IMR-90 (cell line): Measurements from ENCODE around the gene GABPB1. TPM values are rescaled to one million over a fixed set of nuclear protein-coding genes. Genes with fewer than 3 reads are reported as not detected.

Source experiments
- ATAC-seq: fragments of 200-7000 bp; cut with Tn5 transposase; 2 replicates; pipeline ENCODE4 v1.9.1; 2020; ENCODE audit warnings: low read depth, mild to moderate bottlenecking, moderate library complexity
- BruUV-seq: library from RNA; stranded (reverse); fragments of 400-500 nt; replicated peaks from 2 replicates; lab custom pipeline; 2021; lab: Mats Ljungman, UMichigan
- CTCF ChIA-PET: fragments of 300-600 bp; formaldehyde crosslinking; extraction: SDS; loops from one replicate; lab custom pipeline; 2021; ENCODE audit warnings: antibody characterized with exemption; lab: Yijun Ruan, JAX
- POLR2A ChIA-PET: fragments of 300-600 bp; sonication (Branson Sonifier 250); formaldehyde crosslinking; loops from one replicate; lab custom pipeline; 2022; ENCODE audit warnings: antibody characterized with exemption; ENCODE audit not compliant: unreplicated experiment; lab: Charles Lee
- DNase-seq: peaks from one replicate; pipeline ENCODE4 v3.0.0; 2013
- H2AFZ ChIP-seq: replicated peaks from 2 replicates; pipeline ENCODE3; 2013; ENCODE audit warnings: low read length, mild to moderate bottlenecking; ENCODE audit not compliant: poor library complexity
- H2AK5ac ChIP-seq: 2 replicates; pipeline ENCODE4 v1.6.1; 2013; ENCODE audit warnings: low read depth, low read length, inconsistent platforms
- H2AK9ac ChIP-seq: replicated peaks from 2 replicates; pipeline ENCODE3; 2013; ENCODE audit warnings: mild to moderate bottlenecking, low read depth, low read length, moderate library complexity; ENCODE audit not compliant: poor library complexity
- H2BK120ac ChIP-seq: 2 replicates; pipeline ENCODE4 v1.6.1; 2013; ENCODE audit warnings: low read depth, low read length, inconsistent platforms
- H2BK15ac ChIP-seq: 3 replicates; pipeline ENCODE4 v1.6.1; 2013; ENCODE audit warnings: low read depth, low read length, inconsistent platforms
- H2BK20ac ChIP-seq: 2 replicates; pipeline ENCODE4 v1.6.1; 2013; ENCODE audit warnings: low read depth, mild to moderate bottlenecking, inconsistent platforms, low read length, moderate library complexity
- H2BK5ac ChIP-seq: 2 replicates; pipeline ENCODE4 v1.6.1; 2013; ENCODE audit warnings: mild to moderate bottlenecking, low read depth, low read length, inconsistent platforms; ENCODE audit not compliant: poor library complexity, severe bottlenecking
- H3K14ac ChIP-seq: replicated peaks from 2 replicates; pipeline ENCODE4 v1.6.1; 2013; ENCODE audit warnings: low read depth, low read length, inconsistent platforms
- H3K18ac ChIP-seq: 2 replicates; pipeline ENCODE4 v1.6.1; 2013; ENCODE audit warnings: low read depth, low read length, control low read depth
- H3K23ac ChIP-seq: 2 replicates; pipeline ENCODE4 v1.6.1; 2013; ENCODE audit warnings: low read depth, low read length, inconsistent platforms
- H3K27ac ChIP-seq: 2 replicates; pipeline ENCODE4 v1.5.1; 2013; ENCODE audit warnings: mild to moderate bottlenecking, control low read depth, low read length; ENCODE audit not compliant: insufficient read depth
- H3K27me3 ChIP-seq: 2 replicates; pipeline ENCODE4 v1.6.1; 2013; ENCODE audit warnings: low read length; ENCODE audit not compliant: control insufficient read depth, insufficient read depth
- H3K36me3 ChIP-seq: 2 replicates; pipeline ENCODE4 v1.6.1; 2013; ENCODE audit warnings: low read length, mixed read lengths; ENCODE audit not compliant: control insufficient read depth, insufficient read depth
- H3K4ac ChIP-seq: 2 replicates; pipeline ENCODE4 v1.6.1; 2013; ENCODE audit warnings: low read depth, low read length, inconsistent platforms
- H3K4me1 ChIP-seq: 2 replicates; pipeline ENCODE4 v1.6.1; 2013; ENCODE audit warnings: low read length, mixed read lengths; ENCODE audit not compliant: control insufficient read depth, insufficient read depth
- H3K4me2 ChIP-seq: 2 replicates; pipeline ENCODE4 v1.6.1; 2013; ENCODE audit warnings: low read depth, mild to moderate bottlenecking, control low read depth, low read length, moderate library complexity
- H3K4me3 ChIP-seq: 2 replicates; pipeline ENCODE4 v1.5.1; 2013; ENCODE audit warnings: low read depth, mild to moderate bottlenecking, control low read depth, low read length, moderate library complexity; ENCODE audit not compliant: insufficient read depth
- H3K56ac ChIP-seq: 2 replicates; pipeline ENCODE4 v1.6.1; 2013; ENCODE audit warnings: low read length, inconsistent platforms; ENCODE audit not compliant: insufficient read depth; ENCODE audit errors: extremely low read depth
- H3K79me1 ChIP-seq, 2 experiments: 2 replicates each; pipeline ENCODE4 v1.6.1; 2013; ENCODE audit warnings: low read length in 2 of 2, inconsistent platforms in 1 of 2, low read depth in 1 of 2
- H3K9ac ChIP-seq: 2 replicates; pipeline ENCODE4 v1.6.1; 2013; ENCODE audit warnings: low read depth, low read length, control low read depth
- H3K9me1 ChIP-seq: 2 replicates; pipeline ENCODE4 v1.6.1; 2013; ENCODE audit warnings: low read length, inconsistent platforms; ENCODE audit not compliant: insufficient read depth
- H3K9me3 ChIP-seq: 2 replicates; pipeline ENCODE4 v1.6.1; 2013; ENCODE audit warnings: low read length; ENCODE audit not compliant: control insufficient read depth, insufficient read depth
- H4K20me1 ChIP-seq: 2 replicates; pipeline ENCODE4 v1.6.1; 2013; ENCODE audit warnings: low read length, inconsistent platforms; ENCODE audit not compliant: insufficient read depth
- H4K5ac ChIP-seq: 2 replicates; pipeline ENCODE4 v1.6.1; 2013; ENCODE audit warnings: mild to moderate bottlenecking, low read depth, low read length, control low read depth
- H4K8ac ChIP-seq, 2 experiments: 2 replicates each; pipeline ENCODE4 v1.6.1; 2013; ENCODE audit warnings: low read depth in 2 of 2, low read length in 2 of 2, control low read depth in 1 of 2, inconsistent platforms in 1 of 2
- H4K91ac ChIP-seq: 2 replicates; pipeline ENCODE4 v1.6.1; 2013; ENCODE audit warnings: low read depth, low read length, inconsistent platforms; ENCODE audit not compliant: insufficient read depth
- BHLHE40 ChIP-seq: fragments of 150-350 bp; IDR thresholded peaks from 2 replicates; pipeline ENCODE4 v1.6.1; 2016; ENCODE audit warnings: mild to moderate bottlenecking, low read depth, low read length
- CEBPB ChIP-seq: IDR thresholded peaks from 2 replicates; pipeline ENCODE4 v1.6.1; 2012; ENCODE audit warnings: low read depth, low read length, improper control_type of control experiment
- CHD1 ChIP-seq: IDR thresholded peaks from 2 replicates; pipeline ENCODE4 v1.6.1; 2012; ENCODE audit warnings: low read depth, low read length, improper control_type of control experiment
- CTCF ChIP-seq: conservative IDR thresholded peaks from 2 replicates; pipeline ENCODE4 v1.5.1; 2012; ENCODE audit warnings: mild to moderate bottlenecking, low read depth, low read length, improper control_type of control experiment
- ELK1 ChIP-seq: fragments of 150-350 bp; IDR thresholded peaks from 2 replicates; pipeline ENCODE4 v1.6.1; 2016; ENCODE audit warnings: low read depth, mild to moderate bottlenecking, low read length, moderate library complexity, borderline replicate concordance
- FOS ChIP-seq: fragments of 150-350 bp; IDR thresholded peaks from 2 replicates; pipeline ENCODE4 v1.6.1; 2016; ENCODE audit warnings: low read depth, low read length
- MAFK ChIP-seq: IDR thresholded peaks from 2 replicates; pipeline ENCODE4 v1.6.1; 2012; ENCODE audit warnings: low read depth, low read length, improper control_type of control experiment
- MAZ ChIP-seq: IDR thresholded peaks from 2 replicates; pipeline ENCODE4 v1.6.1; 2012; ENCODE audit warnings: low read depth, mild to moderate bottlenecking, low read length, improper control_type of control experiment, moderate library complexity, borderline replicate concordance
- MXI1 ChIP-seq: IDR thresholded peaks from 2 replicates; pipeline ENCODE4 v1.6.1; 2012; ENCODE audit warnings: low read depth, mild to moderate bottlenecking, low read length, moderate library complexity, borderline replicate concordance
- NFE2L2 ChIP-seq: fragments of 150-350 bp; IDR thresholded peaks from 2 replicates; pipeline ENCODE4 v1.6.1; 2016; ENCODE audit warnings: low read depth, mild to moderate bottlenecking, low read length
- POLR2A ChIP-seq: IDR thresholded peaks from 2 replicates; pipeline ENCODE4 v1.6.1; 2012; ENCODE audit warnings: mild to moderate bottlenecking, low read depth, low read length
- RAD21 ChIP-seq: IDR thresholded peaks from 2 replicates; pipeline ENCODE4 v1.6.1; 2012; ENCODE audit warnings: low read length, improper control_type of control experiment
- RCOR1 ChIP-seq: IDR thresholded peaks from 2 replicates; pipeline ENCODE4 v1.6.1; 2012; ENCODE audit warnings: mild to moderate bottlenecking, low read length, improper control_type of control experiment; ENCODE audit not compliant: insufficient replicate concordance
- RFX5 ChIP-seq: IDR thresholded peaks from 2 replicates; pipeline ENCODE4 v1.8.0; 2012; ENCODE audit warnings: low read depth, mild to moderate bottlenecking, low read length, moderate library complexity
- SMC3 ChIP-seq: fragments of 150-350 bp; IDR thresholded peaks from 2 replicates; pipeline ENCODE4 v1.6.1; 2016; ENCODE audit warnings: low read depth, mild to moderate bottlenecking, antibody characterized with exemption, low read length, moderate library complexity
- USF2 ChIP-seq: fragments of 150-350 bp; IDR thresholded peaks from 2 replicates; pipeline ENCODE4 v1.6.1; 2017; ENCODE audit warnings: mild to moderate bottlenecking, antibody characterized with exemption, low read length, low read depth
- WGBS, 2 experiments: methylation state at CpG; one replicate each; pipeline versions ENCODE4 v1.1.5 to v1.1.7; 2013; ENCODE audit warnings: missing lambda C conversion rate in 2 of 2; ENCODE audit not compliant: insufficient read length in 1 of 2; ENCODE audit errors: extremely low coverage in 2 of 2; 5-methylcytosine and 5-hydroxymethylcytosine counted together
- dilution Hi-C: fragments of 300-500 bp; cut with HindIII; formaldehyde crosslinking; loops from one replicate; pipeline ENCODE4 v1.14.3; 2018; ENCODE audit warnings: low sequenced_read_pairs; ENCODE audit not compliant: unreplicated experiment
- in situ Hi-C: fragments of 300-500 bp; cut with MboI; formaldehyde crosslinking; loops from 3 replicates; pipeline ENCODE4 v1.14.3; 2019; ENCODE audit warnings: low sequenced_read_pairs, inconsistent platforms, mixed read lengths
- intact Hi-C: fragments of 100-400 bp; cut with micrococcal nuclease; formaldehyde crosslinking; loops from 2 replicates; pipeline ENCODE4 v1.10.0; 2022
- polyA plus RNA-seq, 3 experiments: library from polyadenylated mRNA; depleted of rRNA; stranded (reverse); fragments of >200 nt; gene quantifications; 2 replicates each; pipeline ENCODE4 v1.2.3, GENCODE V29; 2012; ENCODE audit warnings: low replicate concordance in 1 of 3
- total RNA-seq: library from RNA; depleted of rRNA; stranded (reverse); fragments of >200 nt; gene quantifications from 2 replicates; pipeline ENCODE4 v1.2.3, GENCODE V29; 2012

GABPB1 gene
- total and polyA plus RNA-seq, 2 of the 4 experiments (the other 2 are of a cell fraction) = 26.3 to 89.3 TPM

- Histone ChIP-seq H3K18ac (peak overlapping the region; percentile 13; the same call in 1 of the 2 replicates), H2BK15ac (peak overlapping the region; percentile 63; the same call in 2 of the 3 replicates), H3K4me1 (peaks cover 10% of the 10 kb centered on the region), H2BK5ac (peak overlapping the region; percentile 27), H3K56ac (no peak overlapping the region), H2AFZ (no peak overlapping the region), H3K27ac (no peak overlapping the region), H4K8ac (peak overlapping the region in 1 of 2 experiments; percentile 27; a peak in 1 of 4 replicates), H3K27me3 (peaks cover 9% of the 10 kb centered on the region; the same call in 1 of the 2 replicates), H3K4me3 (no peak overlapping the region), H2AK9ac (no peak overlapping the region), H4K5ac (0 out of 2 replicates have a peak overlapping the region, but pooled peaks have one; percentile 19), H2BK20ac (peak overlapping the region; percentile 53), H2BK120ac (peak overlapping the region; percentile 58), H3K4me2 (no peak overlapping the region), H3K9me1 (peaks cover 8% of the 10 kb centered on the region), H4K20me1 (no peaks in the 10 kb centered on the region), H3K79me1 (no peaks in the 10 kb centered on the region), H3K36me3 (no peaks in the 10 kb centered on the region), H3K9me3 (no peaks in the 10 kb centered on the region), H3K4ac (peak overlapping the region; percentile 52), H2AK5ac (peak overlapping the region; percentile 80), H3K23ac (0 out of 2 replicates have a peak overlapping the region, but pooled peaks have one; percentile 36), H3K9ac (no peak overlapping the region), H3K14ac (peak overlapping the region; percentile 20), H4K91ac (peak overlapping the region; percentile 59)
- TF ChIP-seq MAFK = no peak
- no peak for TF ChIP-seq SMC3
- TF ChIP-seq BHLHE40 = no peak
- TF ChIP-seq ELK1 = no peak
- no peak for TF ChIP-seq FOS
- TF ChIP-seq RAD21 = no peak
- TF ChIP-seq RFX5 = no peak
- TF ChIP-seq RCOR1 = no peak
- TF ChIP-seq USF2 = no peak
- no peak for TF ChIP-seq CEBPB
- no peak for TF ChIP-seq CHD1
- no peak for TF ChIP-seq NFE2L2
- TF ChIP-seq MXI1 = no peak
- no peak for TF ChIP-seq POLR2A
- TF ChIP-seq MAZ = no peak
- TF ChIP-seq CTCF = no peak
- no TSS peak for BruUV-seq
- dilution Hi-C loops (no loop called here), in situ Hi-C loops (no loop called here), intact Hi-C loops (no loop called here)
- WGBS, 2 experiments = 90% methylated on average over 3 of the region's 8 CpGs; no CpG with 5 or more reads in 1 of the 2 experiments
- ChIA-PET POLR2A (no interaction called here), CTCF (interaction anchor here (1.2 kb wide), 1 partner anchor 15 kb away, joined by 3 read pairs; no protein-coding TSS in a partner anchor)
- ATAC-seq (no peak), DNase-seq (no peak)
Observed at GRCh38 chr15:50257332-50257731, 97.7 kb downstream of the GABPB1 start.
